T47D (cell line): ENCODE data around the gene RASSF7.
A peak's percentile ranks its signal among the peaks of the same experiment; 100 is the strongest.

Experiments used
- DNase-seq, 2 experiments: peaks; one replicate each; pipeline versions ENCODE4 v3.0.0 to v3.0.0-alpha.2; 2011 to 2012; ENCODE audit warnings: low read depth in 1 of 2, low spot score in 1 of 2
- JUND ChIP-seq: IDR thresholded peaks from 2 replicates; pipeline ENCODE4 v1.6.1; 2012; ENCODE audit warnings: low read depth
- in situ Hi-C: cut with HindIII; loops from 2 replicates; pipeline ENCODE4 v1.10.0; 2016; ENCODE audit warnings: low sequenced_read_pairs, low pct_unique_long_range_greater_than_20kb

RASSF7 gene

DNA sequence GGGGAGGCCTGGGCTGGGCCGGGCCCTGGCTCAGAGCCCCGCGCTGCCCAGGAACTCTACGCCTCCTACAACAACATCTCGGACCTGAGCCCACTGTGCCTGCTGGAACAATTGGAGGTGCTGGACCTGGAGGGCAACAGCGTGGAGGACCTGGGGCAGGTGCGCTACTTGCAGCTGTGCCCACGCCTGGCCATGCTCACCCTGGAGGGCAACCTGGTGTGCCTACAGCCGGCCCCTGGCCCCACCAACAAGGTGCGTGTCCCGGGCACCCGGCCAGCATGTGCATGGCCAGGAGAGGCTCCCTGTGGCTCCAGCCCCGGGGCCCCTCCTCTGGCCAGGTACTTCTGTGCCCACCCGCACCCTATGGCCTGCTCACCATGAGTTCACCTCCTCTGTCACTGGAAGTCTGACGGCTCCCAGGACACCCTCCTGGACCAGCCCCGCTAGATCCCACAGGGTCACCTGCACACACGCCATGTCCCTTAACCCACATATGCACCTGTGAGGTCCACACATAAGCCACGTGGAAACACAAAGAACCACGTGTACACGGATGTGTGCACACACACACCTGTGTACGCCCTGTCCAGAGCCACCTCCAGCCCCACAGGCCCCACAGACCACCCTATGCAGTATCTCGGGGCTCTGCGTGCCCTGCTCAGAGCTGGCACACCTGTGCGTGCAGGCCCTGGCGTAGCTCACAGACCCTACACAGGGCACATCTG lies 10.6 kb upstream of the RASSF7 start:
- TF ChIP-seq JUND = no peak
- in situ Hi-C loops = no loop called here
- DNase-seq = no peak

DNA sequence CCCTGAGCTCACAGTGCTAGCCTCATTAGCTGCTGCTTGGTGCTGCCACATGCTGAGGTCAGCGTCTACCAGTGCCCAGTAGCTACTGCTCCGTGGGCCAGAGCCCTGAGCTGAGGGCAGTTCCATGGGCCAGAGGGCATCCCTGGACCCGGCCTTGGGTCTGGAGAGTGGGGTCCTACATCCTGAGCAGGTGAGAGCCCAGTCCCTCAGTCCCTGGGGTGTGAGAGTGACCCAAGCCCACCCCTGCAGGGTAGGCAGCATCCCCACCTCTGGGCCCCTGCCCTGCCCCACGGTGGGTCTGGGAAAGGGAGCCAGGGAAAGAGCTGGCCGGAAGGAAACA lies 10.1 kb upstream of the RASSF7 start:
- in situ Hi-C loops = no loop called here
- DNase-seq = no peak
- TF ChIP-seq JUND = no peak

DNA sequence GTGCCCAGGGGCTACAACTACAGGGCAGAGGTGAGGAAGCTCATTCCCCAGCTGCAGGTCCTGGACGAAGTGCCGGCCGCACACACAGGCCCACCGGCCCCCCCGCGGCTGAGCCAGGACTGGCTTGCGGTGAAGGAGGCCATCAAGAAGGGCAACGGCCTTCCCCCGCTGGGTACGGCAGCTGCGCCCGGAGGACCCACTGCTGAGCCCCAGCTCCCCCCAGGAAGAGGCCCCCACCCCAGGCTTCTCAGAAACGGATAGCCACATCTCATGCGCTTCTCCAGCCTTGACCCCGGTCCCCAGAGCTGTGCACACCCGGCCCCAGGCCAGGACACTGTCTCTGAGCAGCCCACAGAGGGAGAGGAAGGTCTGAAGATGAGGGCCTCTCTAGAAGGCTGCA lies 9.6 kb upstream of the RASSF7 start:
- in situ Hi-C loops = no loop called here
- TF ChIP-seq JUND = no peak
- no peak for DNase-seq

DNA sequence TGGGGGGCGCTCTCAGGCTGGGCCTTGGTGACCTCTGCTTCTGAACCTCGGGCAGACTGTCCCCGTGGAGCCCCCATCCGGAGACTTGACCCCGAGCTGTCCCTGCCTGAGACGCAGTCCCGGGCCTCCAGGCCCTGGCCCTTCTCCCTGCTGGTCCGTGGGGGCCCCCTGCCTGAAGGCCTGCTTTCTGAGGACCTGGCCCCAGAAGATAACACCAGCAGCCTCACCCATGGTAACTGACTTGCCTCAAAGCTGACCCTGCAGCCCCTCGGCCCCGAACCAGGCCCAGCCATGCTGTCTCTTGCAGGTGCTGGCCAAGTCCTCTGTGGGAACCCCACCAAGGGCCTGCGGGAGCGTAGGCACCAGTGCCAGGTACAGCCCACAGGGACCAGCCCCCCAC lies 9.2 kb upstream of the RASSF7 start:
- TF ChIP-seq JUND = no peak
- DNase-seq = no peak
- in situ Hi-C loops = no loop called here

DNA sequence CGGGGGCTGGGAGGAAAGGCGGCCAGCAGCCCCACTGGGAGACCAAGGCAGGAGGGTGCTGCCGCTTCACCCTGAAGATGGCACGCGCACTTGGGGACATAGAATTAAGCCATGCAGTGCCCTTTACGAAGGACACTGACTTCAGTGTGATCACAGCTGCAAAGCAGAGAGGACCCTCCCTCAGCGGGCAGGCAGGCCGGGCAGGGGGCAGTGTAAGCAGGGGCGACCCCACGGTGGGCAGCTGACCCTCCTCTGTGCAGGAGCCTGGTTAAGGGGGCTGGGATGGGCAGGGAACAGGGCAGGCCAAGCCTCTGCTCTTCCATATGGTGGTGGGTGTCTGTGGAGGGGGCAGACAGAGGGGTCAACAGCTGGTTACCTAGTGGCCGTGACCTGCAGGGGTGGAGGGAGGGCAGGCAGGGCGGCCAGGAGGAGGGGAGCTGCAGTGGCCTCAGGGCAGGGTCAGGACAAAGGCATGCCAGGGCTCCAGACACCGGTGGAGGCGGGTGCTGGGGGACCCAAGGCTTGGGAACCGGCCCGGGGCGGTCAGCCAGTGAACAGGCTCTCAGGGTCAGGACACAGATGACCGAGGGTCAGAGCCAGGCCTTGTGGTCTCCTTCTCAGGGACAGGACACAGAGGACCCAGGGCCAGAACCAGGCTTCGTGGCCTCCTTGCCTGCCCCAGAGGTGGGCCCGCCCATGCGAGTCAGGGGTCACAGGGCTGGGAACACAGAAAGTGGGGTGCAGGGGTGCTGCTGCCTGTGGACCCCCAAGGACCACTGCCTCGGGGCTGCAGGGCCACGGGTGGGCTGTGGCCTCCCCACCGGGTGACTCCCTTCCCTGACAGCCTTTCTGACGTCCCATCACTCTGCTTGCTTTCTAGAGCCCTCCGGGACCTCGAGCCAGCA lies 7.4 kb upstream of the RASSF7 start:
- TF ChIP-seq JUND = no peak
- no peak for DNase-seq
- in situ Hi-C loops = no loop called here

DNA sequence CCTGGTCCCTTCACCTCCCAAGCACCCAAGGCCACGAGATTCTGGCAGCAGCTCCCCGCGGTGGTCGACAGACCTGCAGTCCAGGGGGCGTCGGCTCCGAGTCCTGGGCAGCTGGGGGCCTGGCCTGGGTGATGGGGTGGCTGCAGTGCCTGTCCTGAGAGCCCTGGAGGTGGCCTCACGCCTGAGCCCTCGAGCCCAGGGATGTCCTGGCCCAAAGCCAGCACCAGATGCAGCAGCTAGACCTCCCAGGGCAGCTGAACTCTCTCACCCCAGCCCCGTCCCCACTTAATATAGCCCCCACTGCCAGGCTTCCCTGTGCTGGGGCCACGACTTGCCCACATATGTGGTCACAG lies 6.8 kb upstream of the RASSF7 start:
- no peak for TF ChIP-seq JUND
- in situ Hi-C loops = no loop called here
- no peak for DNase-seq

DNA sequence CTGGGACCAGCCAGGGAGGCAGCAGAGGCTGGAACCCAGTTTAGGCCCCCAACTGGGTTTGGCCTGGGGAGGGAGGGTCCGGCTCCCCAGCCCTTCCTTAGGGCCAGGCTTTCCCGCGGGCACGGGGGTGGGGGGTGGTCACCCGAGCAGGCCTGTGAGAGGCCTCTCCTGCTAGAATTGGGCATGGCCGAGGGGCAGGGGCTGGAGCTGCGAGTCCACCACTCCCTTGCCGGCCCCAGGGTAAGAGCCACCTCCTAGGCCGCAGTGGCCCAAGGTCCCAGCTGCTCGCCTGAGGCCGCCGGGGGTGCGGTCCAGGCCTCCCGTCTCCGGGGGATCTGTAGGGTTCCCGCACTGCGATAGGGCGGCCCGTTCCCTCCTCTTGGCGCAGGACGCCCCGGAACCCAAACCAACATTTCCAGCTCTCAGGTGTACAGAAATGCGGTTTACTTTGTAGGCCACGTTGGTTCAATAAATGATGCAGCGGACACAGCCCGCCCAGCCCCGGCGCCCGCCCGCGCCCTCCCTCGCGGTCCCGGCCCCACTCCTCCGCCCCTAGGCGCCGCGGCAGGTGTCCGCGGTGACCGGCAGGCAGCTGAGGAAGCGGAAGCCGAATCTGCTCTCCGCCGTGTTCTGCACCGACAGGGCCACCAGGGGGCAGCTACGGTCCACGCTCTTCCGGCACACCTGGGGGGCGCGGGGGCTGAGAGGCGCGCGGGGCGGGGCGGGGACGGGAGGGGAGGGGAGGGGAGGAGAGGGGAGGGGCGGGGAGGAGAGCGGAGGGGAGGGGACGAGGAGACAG lies 6.1 kb upstream of the RASSF7 start:
- TF ChIP-seq JUND = no peak
- in situ Hi-C loops = no loop called here
- DNase-seq = peak; percentile 71 to 89

DNA sequence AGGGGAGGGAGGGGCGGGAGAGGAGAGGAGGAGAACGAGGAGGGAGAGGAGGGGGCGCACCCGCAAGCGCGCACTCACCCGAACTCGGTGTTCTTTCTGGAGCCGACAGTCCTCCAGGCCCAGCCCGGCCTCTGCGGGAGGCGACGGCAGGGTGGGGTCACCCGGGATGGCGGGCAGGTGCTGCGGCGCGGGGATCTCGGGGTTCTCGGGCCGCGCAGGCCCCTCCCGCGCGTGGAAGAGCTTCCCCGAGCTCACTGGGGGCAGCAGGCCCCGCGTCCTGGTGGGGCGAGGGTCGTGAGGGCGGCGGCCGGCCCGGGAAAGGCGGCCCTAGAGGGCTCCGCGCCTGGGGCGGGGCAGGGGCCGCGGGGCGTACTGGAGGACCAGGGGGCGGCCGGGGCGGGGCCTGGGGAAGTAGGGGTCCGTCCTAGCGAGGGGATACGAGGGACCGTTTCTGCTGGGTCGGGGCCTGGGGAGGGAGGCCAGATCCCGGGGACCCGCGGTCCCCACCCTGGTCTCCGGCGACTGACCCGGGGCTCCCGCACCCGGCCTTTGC lies 5.5 kb upstream of the RASSF7 start:
- in situ Hi-C loops = no loop called here
- no peak for DNase-seq
- no peak for TF ChIP-seq JUND

DNA sequence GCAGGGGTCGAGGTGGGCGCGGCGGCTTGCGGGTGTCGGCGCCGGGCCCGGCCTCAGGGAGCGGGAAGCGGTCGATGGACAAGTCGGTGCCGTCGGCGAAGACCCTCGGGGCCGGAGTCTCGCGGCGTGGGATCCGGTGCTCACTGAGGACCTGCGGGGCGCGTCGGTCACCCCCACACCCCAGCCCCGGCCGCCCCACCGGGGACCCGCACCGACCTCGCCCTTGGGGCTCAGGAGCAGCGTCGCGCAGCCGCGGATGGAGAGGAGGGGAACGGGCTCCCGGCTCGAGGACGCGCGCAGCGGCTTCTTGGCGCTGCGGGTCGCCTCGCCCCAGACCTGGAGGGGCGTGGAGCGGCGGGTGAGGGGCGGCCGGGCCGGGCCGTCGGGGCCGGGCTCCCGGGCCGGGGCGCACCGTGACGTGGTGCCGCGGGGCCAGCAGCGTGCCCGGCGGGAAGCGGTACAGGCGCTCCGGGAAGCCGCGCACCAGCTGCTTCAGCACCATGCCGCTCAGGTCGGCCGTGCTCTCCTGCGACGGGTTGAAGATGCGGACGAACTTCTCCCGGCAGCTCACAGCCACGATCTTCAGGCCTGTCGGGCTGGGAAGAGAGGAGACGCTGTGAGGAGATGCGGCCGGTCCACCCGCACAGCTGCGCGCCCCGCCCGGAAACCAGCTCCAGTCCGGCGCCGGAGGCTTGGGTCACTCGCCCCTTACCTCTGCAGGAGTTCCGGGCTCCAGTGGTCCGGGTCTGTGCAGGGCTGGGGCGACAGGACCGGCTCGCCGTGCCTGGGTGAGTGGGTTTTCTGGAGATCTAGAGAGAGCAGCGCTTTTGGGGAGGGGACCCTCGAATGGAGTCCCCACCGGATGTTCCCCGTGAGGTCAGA lies 4.7 kb upstream of the RASSF7 start:
- no peak for TF ChIP-seq JUND
- in situ Hi-C loops = no loop called here
- DNase-seq = no peak

DNA sequence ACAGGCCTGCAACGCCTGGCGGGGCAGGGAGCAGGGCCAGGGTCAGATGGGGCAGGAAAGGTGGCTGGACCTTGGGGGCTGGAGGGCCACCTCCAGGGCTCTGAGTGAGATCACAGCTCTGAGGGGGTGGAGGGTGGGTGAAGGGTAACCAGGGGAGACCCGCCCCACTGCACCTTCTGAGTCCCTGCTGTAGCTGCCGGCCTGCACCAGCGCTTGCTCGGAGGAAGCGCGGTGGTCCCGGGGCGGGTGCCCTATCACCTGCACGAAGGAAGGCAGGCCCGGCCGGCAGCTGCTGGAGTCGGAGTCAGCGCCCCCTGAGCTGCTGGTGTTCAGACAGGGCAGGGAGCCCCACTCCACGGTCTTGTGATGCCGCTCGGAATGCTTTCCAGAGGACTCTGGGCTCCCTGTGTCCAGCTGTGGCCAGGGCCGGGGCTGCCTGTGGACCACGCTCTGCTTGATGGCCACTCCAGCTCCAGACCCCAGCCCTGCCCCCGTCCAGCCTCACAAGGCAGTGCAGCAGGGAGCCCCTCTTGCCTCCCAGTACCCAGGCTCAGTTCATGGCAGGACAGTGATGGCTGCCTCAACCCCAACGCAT lies 4.0 kb upstream of the RASSF7 start:
- in situ Hi-C loops = no loop called here
- no peak for TF ChIP-seq JUND

DNA sequence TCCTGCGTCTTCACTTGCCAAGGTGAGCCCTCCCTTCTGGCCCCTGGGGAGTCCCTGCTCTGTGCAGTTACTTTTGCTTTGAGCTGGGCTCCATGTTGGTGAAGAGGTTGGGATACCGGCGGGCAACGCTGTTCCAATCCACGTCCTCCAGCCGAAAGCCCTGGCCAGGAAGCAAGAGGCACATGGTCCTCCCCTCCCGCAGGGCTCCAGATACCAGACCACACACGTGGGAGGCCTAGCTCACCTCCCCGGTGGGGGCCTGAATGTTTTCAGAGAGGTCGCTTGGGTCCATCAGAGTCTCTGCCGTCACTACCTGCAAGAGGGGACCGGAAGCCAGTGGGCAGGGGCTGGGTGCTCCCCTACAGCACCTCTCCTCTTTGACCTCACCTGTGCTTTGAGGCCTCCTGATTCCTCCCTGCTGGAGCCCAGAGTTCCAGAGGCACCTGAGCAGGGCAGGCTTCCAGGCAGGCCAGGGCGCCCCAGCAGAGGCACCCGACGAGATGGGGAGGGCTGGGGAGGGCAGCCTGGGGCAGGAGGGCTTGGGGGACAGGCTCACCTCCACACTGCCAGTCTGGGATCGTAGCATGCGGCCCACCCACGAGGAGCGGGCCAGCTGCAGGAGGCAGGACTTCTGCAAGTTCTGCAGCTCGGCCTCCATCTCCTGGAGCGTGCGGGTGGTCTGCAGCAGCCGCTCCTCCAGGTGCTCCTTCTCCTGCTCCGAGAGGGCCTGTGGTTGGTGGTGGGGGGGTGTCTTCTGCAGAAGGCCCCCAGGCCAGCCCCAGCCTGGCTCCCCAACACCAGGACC lies 3.2 kb upstream of the RASSF7 start:
- in situ Hi-C loops = no loop called here
- TF ChIP-seq JUND = no peak
- DNase-seq = no peak

More for the DNA sequence above, 4.0 kb upstream of the RASSF7 start:
- DNase-seq = no peak
